ENCODE measurements around the gene STK31. TPM values are rescaled to one million over a fixed set of nuclear protein-coding genes. Genes with fewer than 3 reads are reported as not detected.

Gene STK31, protein sequence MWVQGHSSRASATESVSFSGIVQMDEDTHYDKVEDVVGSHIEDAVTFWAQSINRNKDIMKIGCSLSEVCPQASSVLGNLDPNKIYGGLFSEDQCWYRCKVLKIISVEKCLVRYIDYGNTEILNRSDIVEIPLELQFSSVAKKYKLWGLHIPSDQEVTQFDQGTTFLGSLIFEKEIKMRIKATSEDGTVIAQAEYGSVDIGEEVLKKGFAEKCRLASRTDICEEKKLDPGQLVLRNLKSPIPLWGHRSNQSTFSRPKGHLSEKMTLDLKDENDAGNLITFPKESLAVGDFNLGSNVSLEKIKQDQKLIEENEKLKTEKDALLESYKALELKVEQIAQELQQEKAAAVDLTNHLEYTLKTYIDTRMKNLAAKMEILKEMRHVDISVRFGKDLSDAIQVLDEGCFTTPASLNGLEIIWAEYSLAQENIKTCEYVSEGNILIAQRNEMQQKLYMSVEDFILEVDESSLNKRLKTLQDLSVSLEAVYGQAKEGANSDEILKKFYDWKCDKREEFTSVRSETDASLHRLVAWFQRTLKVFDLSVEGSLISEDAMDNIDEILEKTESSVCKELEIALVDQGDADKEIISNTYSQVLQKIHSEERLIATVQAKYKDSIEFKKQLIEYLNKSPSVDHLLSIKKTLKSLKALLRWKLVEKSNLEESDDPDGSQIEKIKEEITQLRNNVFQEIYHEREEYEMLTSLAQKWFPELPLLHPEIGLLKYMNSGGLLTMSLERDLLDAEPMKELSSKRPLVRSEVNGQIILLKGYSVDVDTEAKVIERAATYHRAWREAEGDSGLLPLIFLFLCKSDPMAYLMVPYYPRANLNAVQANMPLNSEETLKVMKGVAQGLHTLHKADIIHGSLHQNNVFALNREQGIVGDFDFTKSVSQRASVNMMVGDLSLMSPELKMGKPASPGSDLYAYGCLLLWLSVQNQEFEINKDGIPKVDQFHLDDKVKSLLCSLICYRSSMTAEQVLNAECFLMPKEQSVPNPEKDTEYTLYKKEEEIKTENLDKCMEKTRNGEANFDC
- not detected in 2 replicates for total RNA-seq

DNA sequence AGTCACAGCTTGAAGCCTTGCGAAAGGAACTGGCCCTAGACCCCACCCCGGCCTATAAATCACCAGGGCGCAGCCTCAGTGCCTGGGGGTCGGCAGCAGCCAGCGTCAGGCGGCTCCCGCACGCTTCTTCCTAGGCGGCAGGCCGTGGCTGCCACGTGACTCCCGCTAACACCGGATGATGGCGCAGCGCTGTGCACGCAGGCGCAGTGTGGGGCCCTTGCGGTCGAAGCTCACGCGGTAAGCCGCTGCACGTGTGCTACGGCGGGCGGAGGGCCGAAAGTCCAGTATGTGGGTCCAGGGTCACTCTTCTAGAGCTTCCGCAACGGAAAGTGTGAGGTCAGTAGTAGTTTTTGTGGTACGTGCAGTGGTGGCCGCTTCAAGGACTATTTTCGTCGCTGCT lies at the start of gene STK31:
Gene STK31 (plus strand): TSS at position 220 of the 400 bp plus-strand sequence. CDS start 67 bp downstream, at position 287.

DNA sequence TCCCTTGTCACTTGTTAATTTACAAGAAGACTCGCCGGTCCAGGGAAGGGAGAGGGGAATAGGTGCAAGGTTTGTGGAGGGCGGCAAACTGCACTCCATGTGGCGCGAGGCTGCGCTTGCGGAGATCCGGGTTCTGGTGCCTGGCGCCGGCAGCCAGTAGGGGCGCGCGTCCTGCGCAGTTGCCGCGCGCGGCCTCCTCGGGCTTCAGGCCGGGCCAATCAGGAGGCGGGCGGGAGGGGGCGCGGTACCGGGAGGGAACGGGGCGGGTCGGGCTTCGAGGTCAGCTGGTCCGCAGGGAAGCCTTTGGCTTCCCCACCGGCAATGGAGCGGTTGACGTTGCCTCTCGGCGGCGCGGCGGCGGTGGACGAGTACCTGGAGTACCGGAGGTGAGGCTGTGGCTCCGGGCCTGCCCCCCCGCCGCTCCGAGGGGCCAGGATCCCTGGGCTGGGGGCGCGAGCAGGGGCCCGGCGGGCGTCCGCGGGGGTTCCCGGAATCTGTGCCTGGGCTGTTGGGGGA lies 30.1 kb upstream of the STK31 start, which contains the start of gene FAM221A:
Gene FAM221A (plus strand): TSS at position 302 of the 516 bp plus-strand sequence. CDS start 20 bp downstream, at position 322.

Other genes starting within 250 kb of the STK31 start
- 12.0 and 14.0 TPM in 2 replicates for gene IGF2BP3, start 239.7 kb upstream of the STK31 start, total RNA-seq
- gene TRA2A, start 178.2 kb upstream of the STK31 start, total RNA-seq = 11.3 and 15.0 TPM in 2 replicates
- gene CCDC126, start 112.8 kb upstream of the STK31 start, total RNA-seq = 5.5 and 6.4 TPM in 2 replicates
- 0.08 and 0.23 TPM in 2 replicates for gene FAM221A, start 30.0 kb upstream of the STK31 start, total RNA-seq